Measurements from ENCODE around the gene TRIOBP. TPM values are rescaled to one million over a fixed set of nuclear protein-coding genes. Genes with fewer than 3 reads are reported as not detected.

TRIOBP gene
- total RNA-seq, 1 donor from 2014 or later = 53.2 TPM

DNA sequence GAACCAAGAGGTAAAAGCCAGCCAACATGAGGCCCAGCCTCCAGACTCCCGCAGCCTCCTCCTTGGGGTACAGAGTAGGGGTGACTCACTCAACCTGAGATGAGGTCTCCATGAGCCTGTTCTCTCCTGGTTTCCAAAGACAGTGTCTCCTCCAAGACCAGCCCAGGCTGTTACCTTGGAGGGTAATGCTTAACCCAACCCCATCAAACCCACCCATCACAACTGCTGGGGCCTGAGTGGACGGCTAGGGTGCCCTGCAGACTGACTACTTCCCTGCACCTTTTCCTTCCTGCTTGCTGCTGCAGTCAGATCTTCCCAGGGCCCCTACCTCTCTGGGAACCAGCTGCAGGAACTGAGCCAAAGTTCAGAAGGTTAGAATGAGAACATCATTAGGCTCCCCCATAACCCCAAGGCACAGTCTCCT is 15.8 kb upstream of the TRIOBP start:
- TF ChIP-seq, protein P1, sequence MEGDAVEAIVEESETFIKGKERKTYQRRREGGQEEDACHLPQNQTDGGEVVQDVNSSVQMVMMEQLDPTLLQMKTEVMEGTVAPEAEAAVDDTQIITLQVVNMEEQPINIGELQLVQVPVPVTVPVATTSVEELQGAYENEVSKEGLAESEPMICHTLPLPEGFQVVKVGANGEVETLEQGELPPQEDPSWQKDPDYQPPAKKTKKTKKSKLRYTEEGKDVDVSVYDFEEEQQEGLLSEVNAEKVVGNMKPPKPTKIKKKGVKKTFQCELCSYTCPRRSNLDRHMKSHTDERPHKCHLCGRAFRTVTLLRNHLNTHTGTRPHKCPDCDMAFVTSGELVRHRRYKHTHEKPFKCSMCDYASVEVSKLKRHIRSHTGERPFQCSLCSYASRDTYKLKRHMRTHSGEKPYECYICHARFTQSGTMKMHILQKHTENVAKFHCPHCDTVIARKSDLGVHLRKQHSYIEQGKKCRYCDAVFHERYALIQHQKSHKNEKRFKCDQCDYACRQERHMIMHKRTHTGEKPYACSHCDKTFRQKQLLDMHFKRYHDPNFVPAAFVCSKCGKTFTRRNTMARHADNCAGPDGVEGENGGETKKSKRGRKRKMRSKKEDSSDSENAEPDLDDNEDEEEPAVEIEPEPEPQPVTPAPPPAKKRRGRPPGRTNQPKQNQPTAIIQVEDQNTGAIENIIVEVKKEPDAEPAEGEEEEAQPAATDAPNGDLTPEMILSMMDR (conservative IDR thresholded peaks at IDR 0.05) = no peak
- no peak for DNase-seq (ENCODE audit: low read depth, low spot score)
- Mint-ChIP-seq H3K27ac (ENCODE audit: unreplicated experiment) (no peak overlapping the region), H3K36me3 (ENCODE audit: low read depth) (no peaks in the 10 kb centered on the region), H3K4me1 (peaks cover 16% of the 10 kb centered on the region), H3K4me3 (peak overlapping the region; percentile 29), H3K27me3 (ENCODE audit: low read depth) (peaks cover 5% of the 10 kb centered on the region), H3K9me3 (no peaks in the 10 kb centered on the region)

DNA sequence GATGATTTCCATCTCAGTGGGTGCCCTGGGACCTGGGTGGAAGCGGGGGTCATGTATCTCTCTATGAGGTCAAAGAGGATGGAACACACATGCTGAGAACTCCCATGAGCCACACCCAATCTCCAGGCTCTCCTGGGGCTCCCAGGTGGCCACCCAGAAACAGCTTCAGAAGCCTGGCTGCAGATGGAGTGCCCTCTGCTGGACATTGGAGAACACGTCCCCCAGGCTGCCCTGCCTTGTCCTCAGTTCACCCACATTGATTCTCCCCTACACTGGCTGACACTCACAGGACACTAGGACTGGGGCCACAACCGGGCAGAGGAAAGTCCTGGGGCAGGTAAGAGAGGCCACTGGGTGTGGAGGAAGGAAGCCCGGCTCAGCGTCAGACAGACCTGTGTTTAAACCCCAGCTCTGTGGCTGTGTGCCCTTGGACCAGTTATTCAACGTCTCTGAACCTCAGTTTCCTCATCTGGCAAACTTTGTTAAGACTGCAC is 15.2 kb upstream of the TRIOBP start:
- Mint-ChIP-seq H3K4me3 (peak overlapping the region; percentile 76), H3K36me3 (ENCODE audit: low read depth) (no peaks in the 10 kb centered on the region), H3K27ac (ENCODE audit: unreplicated experiment) (no peak overlapping the region), H3K9me3 (no peaks in the 10 kb centered on the region), H3K4me1 (peaks cover 17% of the 10 kb centered on the region), H3K27me3 (ENCODE audit: low read depth) (peaks cover 3% of the 10 kb centered on the region)
- TF ChIP-seq, protein P1 (conservative IDR thresholded peaks at IDR 0.05) = peak; percentile 81
- DNase-seq (ENCODE audit: low read depth, low spot score) = peak; percentile 71

DNA sequence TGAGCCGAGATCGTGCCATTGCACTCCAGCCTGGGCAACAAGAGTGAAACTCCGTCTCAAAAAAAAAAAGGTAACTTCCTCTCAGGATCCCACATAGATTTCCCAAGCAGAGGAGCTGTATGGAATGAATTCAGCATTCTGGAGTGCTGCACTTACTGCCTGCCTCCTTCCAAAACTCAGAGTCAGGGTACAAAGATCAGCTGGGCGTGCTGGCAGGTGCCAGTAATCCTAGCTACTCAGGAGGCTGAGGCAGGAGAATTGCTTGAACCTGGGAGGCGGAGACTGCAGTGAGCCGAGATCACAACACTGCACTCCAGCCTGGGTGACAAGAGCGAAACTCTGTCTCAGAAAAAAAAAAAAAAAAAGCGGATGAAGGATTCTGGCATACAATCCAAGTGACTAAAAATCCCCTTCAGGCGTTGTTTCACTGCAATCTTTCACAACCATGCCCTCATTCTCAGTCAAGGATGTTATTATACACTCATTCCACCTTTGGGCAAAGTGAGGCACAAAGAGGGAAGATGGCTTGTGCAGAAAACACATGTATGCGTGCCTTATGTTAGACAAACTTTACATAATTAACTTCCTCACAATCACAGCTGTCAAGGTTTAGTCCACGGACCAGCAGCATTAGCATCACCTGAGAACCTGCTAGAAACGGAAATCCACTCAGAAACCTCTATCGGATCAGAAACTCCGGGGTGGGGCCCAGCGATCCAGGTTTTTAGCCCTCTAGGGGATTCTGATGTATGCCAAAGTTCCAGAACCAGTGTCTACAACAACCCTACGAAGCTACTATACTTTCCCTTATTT is 11.8 kb upstream of the TRIOBP start:
- Mint-ChIP-seq H3K4me1 (peaks cover 26% of the 10 kb centered on the region), H3K27ac (ENCODE audit: unreplicated experiment) (no peak overlapping the region), H3K9me3 (no peaks in the 10 kb centered on the region), H3K36me3 (ENCODE audit: low read depth) (peaks cover 3% of the 10 kb centered on the region), H3K4me3 (peak overlapping the region; percentile 97), H3K27me3 (ENCODE audit: low read depth) (no peaks in the 10 kb centered on the region)
- no peak for DNase-seq (ENCODE audit: low read depth, low spot score)
- TF ChIP-seq, protein P1 (conservative IDR thresholded peaks at IDR 0.05) = no peak

DNA sequence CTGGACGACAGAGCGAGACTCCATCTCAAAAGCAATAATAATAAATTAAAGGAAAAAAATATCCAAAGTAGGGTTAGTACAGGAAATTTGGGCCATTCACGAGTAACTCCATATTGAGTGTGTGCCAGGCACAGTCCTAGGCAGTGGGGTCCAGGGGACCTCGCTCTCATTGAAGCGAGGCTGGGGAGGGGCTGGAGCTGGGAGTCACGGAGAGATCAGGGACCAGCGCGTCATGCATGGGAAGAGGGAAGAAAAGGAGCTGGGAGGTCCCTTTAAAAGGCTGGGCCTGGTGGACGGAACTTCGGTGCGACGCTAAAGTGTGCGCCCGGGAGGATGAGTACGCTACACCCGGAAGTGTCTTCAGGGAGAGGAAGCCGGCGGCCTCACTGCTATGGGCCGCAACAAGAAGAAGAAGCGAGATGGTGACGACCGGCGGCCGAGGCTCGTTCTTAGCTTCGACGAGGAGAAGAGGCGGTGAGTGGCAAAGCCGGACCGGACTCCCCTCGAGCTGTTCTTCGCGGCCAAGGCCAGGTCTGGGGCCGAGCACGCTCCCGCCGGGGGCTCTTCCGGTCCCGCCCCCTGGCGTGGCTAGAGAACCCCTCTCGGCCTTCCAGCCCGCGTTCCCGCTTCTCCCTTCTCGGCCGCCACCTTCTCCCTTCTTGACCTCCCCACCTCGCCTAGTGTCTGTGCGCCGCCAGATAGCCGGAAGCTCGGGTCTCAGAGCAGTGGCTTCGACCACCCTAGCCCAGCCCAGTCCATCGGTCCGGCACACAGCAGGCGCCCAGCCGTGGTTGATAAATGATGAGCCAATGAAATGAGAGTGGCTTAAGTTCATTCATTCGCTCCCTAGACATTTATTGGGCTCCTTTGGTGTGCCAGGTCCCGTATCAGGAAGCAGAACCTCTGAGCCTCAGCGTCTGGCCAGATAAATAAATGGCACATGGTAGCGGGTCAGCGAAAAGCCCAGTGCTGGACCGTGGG is 10.6 kb upstream of the TRIOBP start, which contains the start of gene NOL12:
TSS of gene NOL12 (plus strand) at position 342 of the 981 bp plus-strand sequence. CDS start at position 392, 50 bp downstream.
- Mint-ChIP-seq H3K27me3 (ENCODE audit: low read depth) (no peaks in the 10 kb centered on the region), H3K27ac (ENCODE audit: unreplicated experiment) (peak within 1 kb of the TSS; percentile 99), H3K36me3 (ENCODE audit: low read depth) (peaks cover 3% of the 10 kb centered on the region), H3K4me1 (peaks cover 26% of the 10 kb centered on the region), H3K4me3 (peak within 1 kb of the TSS; percentile 97), H3K9me3 (no peaks in the 10 kb centered on the region)
- TF ChIP-seq, protein P1 (conservative IDR thresholded peaks at IDR 0.05) = peak; percentile 14
- DNase-seq (ENCODE audit: low read depth, low spot score) = peak; percentile 80

DNA sequence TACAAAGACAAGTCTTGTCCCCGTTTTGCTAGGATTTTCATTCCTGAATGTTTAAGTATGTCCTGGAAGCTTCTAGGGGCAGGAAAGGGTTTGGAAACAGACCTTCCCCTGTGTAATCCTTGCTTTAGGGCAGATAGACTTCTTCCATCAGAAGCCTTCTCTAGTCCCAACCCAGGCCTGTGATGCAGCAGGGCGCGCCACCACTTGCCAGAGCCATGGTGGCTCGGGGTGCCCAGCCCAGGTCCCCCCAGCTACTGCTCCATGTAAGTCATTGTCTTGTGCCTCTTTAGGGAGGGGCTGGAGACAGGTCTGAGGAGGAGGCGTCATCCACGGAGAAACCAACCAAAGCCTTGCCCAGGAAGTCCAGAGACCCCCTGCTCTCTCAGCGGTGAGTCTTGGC is 6.4 kb upstream of the TRIOBP start:
- Mint-ChIP-seq H3K4me3 (peak overlapping the region; percentile 75), H3K36me3 (ENCODE audit: low read depth) (peaks cover 3% of the 10 kb centered on the region), H3K9me3 (no peaks in the 10 kb centered on the region), H3K27ac (ENCODE audit: unreplicated experiment) (no peak overlapping the region), H3K27me3 (ENCODE audit: low read depth) (no peaks in the 10 kb centered on the region), H3K4me1 (peaks cover 23% of the 10 kb centered on the region)
- TF ChIP-seq, protein P1 (conservative IDR thresholded peaks at IDR 0.05) = no peak
- DNase-seq (ENCODE audit: low read depth, low spot score) = no peak
